Measurements from ENCODE around the gene SGTB. TPM values are rescaled to one million over a fixed set of nuclear protein-coding genes. Genes with fewer than 3 reads are reported as not detected.
A peak's percentile ranks its signal among the peaks of the same experiment; 100 is the strongest.
"Not testable (repeated sequence)": the region's sequence is repeated elsewhere in the genome, so short reads cannot be mapped to it uniquely, and the experiment has no call there.

The SGTB gene
- total RNA-seq, 2 experiments from 2014 or later, result 17.0 to 18.5 TPM

DNA sequence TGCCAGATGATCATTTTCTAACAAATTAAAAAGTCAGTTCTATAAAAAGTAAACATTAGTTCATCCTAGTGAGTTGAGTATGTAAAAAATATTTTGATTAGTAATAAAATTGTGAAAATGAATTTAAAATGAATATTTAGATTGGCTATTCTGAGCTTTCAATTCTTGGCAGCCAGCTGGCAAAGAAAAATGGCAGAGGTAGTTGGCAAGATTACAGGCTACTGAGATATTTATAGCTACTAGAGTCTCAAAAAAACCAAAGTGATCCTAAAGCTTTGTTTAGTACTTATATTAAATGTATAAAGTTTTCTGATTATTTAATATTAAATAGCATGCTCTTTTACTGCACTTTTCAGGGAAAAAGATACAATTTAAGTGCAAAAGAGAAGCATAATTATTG is 25.0 kb downstream of the SGTB start:
- Mint-ChIP-seq H3K4me1 (ENCODE audit: low read depth) (peaks cover 4% of the 10 kb centered on the region), H3K4me3 (no peak overlapping the region), H3K9me3 (no peaks in the 10 kb centered on the region), H3K36me3 (ENCODE audit: low read depth) (peaks cover 14% of the 10 kb centered on the region), H3K27ac (no peak overlapping the region), H3K27me3 (no peaks in the 10 kb centered on the region)
- TF ChIP-seq, protein P1, sequence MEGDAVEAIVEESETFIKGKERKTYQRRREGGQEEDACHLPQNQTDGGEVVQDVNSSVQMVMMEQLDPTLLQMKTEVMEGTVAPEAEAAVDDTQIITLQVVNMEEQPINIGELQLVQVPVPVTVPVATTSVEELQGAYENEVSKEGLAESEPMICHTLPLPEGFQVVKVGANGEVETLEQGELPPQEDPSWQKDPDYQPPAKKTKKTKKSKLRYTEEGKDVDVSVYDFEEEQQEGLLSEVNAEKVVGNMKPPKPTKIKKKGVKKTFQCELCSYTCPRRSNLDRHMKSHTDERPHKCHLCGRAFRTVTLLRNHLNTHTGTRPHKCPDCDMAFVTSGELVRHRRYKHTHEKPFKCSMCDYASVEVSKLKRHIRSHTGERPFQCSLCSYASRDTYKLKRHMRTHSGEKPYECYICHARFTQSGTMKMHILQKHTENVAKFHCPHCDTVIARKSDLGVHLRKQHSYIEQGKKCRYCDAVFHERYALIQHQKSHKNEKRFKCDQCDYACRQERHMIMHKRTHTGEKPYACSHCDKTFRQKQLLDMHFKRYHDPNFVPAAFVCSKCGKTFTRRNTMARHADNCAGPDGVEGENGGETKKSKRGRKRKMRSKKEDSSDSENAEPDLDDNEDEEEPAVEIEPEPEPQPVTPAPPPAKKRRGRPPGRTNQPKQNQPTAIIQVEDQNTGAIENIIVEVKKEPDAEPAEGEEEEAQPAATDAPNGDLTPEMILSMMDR (IDR thresholded peaks at IDR 0.05), result no peak
- DNase-seq (no peak), ATAC-seq (no peak)
- CTCF ChIA-PET, result no interaction called here
- POLR2A ChIA-PET, result no interaction called here
- intact Hi-C loops (cut with micrococcal nuclease), result no loop called here

DNA sequence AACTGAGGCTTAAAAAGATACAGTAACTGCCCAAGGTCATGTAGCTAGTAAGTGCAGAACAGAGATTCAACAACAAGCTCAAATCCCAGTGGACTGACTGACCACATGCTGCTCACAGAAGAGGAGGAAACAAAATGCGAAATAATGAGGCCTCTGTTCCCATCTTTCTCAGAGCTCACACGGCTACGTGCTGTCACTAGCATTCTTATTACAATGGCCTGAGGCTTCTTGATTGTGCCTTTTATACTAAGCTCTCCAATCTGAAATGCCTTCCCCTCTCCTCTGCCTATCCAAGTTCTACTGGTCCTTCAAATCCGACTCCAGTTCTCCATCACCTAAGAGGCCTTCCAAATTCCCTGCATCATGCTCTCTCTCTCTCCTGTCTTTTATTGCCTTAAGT is 26.0 kb downstream of the SGTB start:
- Mint-ChIP-seq H3K9me3 (no peaks in the 10 kb centered on the region), H3K27ac (no peak overlapping the region), H3K27me3 (no peaks in the 10 kb centered on the region), H3K4me1 (ENCODE audit: low read depth) (peaks cover 4% of the 10 kb centered on the region), H3K4me3 (no peak overlapping the region), H3K36me3 (ENCODE audit: low read depth) (peaks cover 17% of the 10 kb centered on the region)
- intact Hi-C loops (cut with micrococcal nuclease), result no loop called here
- TF ChIP-seq, protein P1 (IDR thresholded peaks at IDR 0.05), result no peak
- no peak for DNase-seq
- POLR2A ChIA-PET, result no interaction called here
- CTCF ChIA-PET, result no interaction called here
- ATAC-seq, result no peak

DNA sequence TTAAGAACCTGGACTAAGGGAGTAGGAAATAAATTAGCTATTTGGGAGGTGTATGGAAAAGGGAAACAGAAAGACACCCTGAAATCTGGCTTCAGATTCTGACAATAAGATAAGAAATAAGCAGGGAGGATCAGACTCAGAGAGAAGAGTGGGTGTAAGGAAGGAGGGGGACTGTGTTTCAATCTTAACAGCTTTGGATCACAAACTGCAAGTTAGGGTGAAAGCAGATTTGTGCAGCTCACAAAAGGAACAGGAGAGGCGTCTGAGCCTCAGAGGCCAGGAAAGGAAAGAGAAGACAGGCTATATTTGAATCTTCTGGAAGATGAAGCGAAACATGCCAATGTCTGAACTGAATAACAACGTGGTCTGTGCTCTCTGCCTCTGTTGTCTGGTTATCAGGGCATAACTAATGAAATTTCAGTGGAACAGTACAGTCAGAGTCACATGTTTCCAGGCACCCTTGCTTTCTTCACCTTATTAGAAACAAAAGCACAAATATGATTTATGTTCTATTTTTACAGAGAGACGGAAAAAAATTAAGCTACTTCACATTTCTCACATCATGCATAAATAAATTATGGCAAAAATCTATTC is 26.6 kb downstream of the SGTB start:
- no peak overlapping the region for H3K4me3 Mint-ChIP-seq
- TF ChIP-seq, protein P1 (IDR thresholded peaks at IDR 0.05), result no peak
- no peaks in the 10 kb centered on the region for H3K27me3 Mint-ChIP-seq
- peaks cover 21% of the 10 kb centered on the region for H3K36me3 Mint-ChIP-seq (ENCODE audit: low read depth)
- intact Hi-C loops (cut with micrococcal nuclease), result no loop called here
- H3K27ac Mint-ChIP-seq, result no peak overlapping the region
- H3K9me3 Mint-ChIP-seq, result no peaks in the 10 kb centered on the region
- CTCF ChIA-PET, result no interaction called here
- POLR2A ChIA-PET, result no interaction called here
- no peak for ATAC-seq
- H3K4me1 Mint-ChIP-seq (ENCODE audit: low read depth), result peaks cover 4% of the 10 kb centered on the region
- DNase-seq, result no peak

DNA sequence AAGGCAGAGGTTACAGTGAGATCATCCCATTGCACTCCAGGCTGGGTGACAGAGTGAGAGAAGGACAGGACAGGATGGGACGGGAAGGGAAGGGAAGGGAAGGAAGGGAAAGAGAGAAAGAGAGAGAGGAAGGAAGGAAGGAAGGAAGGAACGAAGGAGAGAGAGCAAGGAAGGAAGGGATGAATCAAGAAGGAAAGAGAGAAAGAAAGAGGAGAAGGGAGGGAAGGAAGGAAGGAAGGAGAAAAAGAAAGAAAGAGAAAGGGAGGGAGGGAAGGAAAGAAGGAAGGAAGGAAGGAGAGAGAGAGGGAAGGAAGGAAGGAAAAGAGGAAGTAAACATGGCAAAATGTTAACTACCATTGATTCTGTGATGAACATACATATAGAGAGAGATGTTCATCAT is 28.8 kb downstream of the SGTB start:
- H3K36me3 Mint-ChIP-seq (ENCODE audit: low read depth), result peaks cover 10% of the 10 kb centered on the region
- ChIA-PET CTCF (no interaction called here), POLR2A (no interaction called here)
- intact Hi-C loops (cut with micrococcal nuclease), result no loop called here
- no peak overlapping the region for H3K4me3 Mint-ChIP-seq
- DNase-seq, result no peak
- no peak for ATAC-seq
- H3K9me3 Mint-ChIP-seq, result no peaks in the 10 kb centered on the region
- no peak overlapping the region for H3K27ac Mint-ChIP-seq
- no peaks in the 10 kb centered on the region for H3K27me3 Mint-ChIP-seq
- TF ChIP-seq, protein P1 (IDR thresholded peaks at IDR 0.05), result no peak
- H3K4me1 Mint-ChIP-seq (ENCODE audit: low read depth), result peaks cover under 1% of the 10 kb centered on the region

DNA sequence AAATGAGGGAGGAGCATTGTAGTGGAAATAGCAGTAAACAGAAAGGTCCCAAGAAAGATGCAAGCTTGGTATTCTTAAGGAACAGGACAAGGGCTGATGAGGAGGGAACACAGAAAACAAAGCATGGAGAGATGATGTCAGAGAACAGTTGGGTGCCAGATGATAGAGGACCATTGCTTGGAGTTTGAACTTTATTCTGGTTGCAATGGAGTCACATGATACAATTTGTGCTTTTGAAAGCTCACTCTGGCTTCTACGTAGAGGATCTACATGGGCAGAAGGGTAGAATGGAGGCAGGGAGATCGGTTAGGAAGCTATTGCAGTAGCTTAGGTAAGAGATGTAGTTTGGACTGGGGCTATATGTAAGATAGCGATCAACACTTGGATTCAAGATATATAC is 39.8 kb downstream of the SGTB start:
- DNase-seq, result no peak
- H3K27me3 Mint-ChIP-seq, result no peaks in the 10 kb centered on the region

DNA sequence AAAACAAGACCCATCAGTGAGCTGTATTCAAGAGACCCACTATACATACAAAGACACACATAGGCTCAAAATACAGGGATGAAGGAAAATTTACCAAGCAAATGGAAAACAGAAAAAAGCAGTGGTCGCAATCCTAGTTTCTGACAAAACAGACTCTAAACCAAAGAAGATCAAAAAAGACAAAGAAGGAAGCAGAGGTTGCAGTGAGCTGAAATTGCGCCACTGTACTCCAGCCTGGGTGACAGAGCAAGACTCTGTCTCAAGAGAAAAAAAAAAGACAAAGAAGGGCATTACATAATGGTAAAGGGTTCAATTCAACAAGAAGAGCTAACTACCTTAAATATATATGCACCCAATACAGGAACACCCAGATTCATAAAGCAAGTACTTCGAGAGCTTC is 45.9 kb downstream of the SGTB start:
- POLR2A ChIA-PET; intact Hi-C loops (cut with micrococcal nuclease); DNase-seq; ATAC-seq; H3K27me3 Mint-ChIP-seq; H3K9me3 Mint-ChIP-seq; H3K4me3 Mint-ChIP-seq: not testable (repeated sequence)
- CTCF ChIA-PET, result interaction anchor here (1.7 kb wide), 1 partner anchor 11 kb away, joined by 7 read pairs; no protein-coding TSS in a partner anchor
- peaks cover 55% of the 10 kb centered on the region for H3K36me3 Mint-ChIP-seq (ENCODE audit: low read depth)
- peak overlapping the region; percentile 81 for H3K27ac Mint-ChIP-seq
- peaks cover 43% of the 10 kb centered on the region for H3K4me1 Mint-ChIP-seq (ENCODE audit: low read depth)

More for the DNA sequence above, 39.8 kb downstream of the SGTB start:
- CTCF ChIA-PET, result no interaction called here
- peaks cover 55% of the 10 kb centered on the region for H3K36me3 Mint-ChIP-seq (ENCODE audit: low read depth)
- no peak overlapping the region for H3K4me3 Mint-ChIP-seq
- ATAC-seq, result no peak
- TF ChIP-seq, protein P1 (IDR thresholded peaks at IDR 0.05), result no peak
- no peak overlapping the region for H3K27ac Mint-ChIP-seq
- POLR2A ChIA-PET, result no interaction called here
- H3K4me1 Mint-ChIP-seq (ENCODE audit: low read depth), result peaks cover 21% of the 10 kb centered on the region
- intact Hi-C loops (cut with micrococcal nuclease), result no loop called here
- no peaks in the 10 kb centered on the region for H3K9me3 Mint-ChIP-seq

Measured in activated CD8-positive, alpha-beta T cell treated with anti-CD3 and anti-CD28 coated beads for 36 hours (primary cell).